OCI-LY7 (cell line): ENCODE measurements around the gene CWH43.

Source experiments
- EZH2phosphoT487 ChIP-seq: fragments of 200-600 bp; sonication (generic); IDR thresholded peaks from 2 replicates; pipeline ENCODE4 v1.6.1; 2018; ENCODE audit warnings: low read depth, borderline replicate concordance, mild to moderate bottlenecking, mixed run types, antibody characterized with exemption, low read length, moderate library complexity, mixed read lengths
- TF ChIP-seq, protein P1 (sequence below): fragments of 200-600 bp; sonication (generic); conservative IDR thresholded peaks from 2 replicates; pipeline ENCODE4 v1.5.1; 2014; ENCODE audit warnings: mild to moderate bottlenecking, antibody characterized with exemption, low read length, moderate library complexity, mixed read lengths

DNA sequence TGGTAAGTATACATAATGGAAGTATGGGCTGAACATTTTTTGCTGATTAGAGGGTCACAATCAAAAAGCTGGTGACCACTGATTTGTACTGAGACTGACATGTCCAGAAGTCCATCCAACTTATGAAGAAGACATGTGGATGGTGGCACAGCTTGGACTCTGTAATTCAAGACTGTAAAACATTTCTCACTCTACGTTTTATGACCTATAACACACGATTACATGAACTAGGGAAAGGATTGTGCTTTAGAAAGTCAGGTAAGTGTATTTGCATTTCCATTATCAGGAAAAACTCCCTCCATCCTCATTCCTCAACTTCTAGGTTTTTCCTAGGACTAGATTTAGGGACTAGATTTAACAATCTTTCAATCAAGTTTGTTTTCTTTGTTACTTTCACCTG lies 49.0 kb upstream of the CWH43 start:
- TF ChIP-seq, protein P1, sequence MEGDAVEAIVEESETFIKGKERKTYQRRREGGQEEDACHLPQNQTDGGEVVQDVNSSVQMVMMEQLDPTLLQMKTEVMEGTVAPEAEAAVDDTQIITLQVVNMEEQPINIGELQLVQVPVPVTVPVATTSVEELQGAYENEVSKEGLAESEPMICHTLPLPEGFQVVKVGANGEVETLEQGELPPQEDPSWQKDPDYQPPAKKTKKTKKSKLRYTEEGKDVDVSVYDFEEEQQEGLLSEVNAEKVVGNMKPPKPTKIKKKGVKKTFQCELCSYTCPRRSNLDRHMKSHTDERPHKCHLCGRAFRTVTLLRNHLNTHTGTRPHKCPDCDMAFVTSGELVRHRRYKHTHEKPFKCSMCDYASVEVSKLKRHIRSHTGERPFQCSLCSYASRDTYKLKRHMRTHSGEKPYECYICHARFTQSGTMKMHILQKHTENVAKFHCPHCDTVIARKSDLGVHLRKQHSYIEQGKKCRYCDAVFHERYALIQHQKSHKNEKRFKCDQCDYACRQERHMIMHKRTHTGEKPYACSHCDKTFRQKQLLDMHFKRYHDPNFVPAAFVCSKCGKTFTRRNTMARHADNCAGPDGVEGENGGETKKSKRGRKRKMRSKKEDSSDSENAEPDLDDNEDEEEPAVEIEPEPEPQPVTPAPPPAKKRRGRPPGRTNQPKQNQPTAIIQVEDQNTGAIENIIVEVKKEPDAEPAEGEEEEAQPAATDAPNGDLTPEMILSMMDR: no peak
- no peak for TF ChIP-seq EZH2phosphoT487
